22Rv1 (cell line): ENCODE data around the gene RBM28.

ENCODE experiments used
- ZFX ChIP-seq: fragments of 450-650 bp; IDR thresholded peaks from 2 replicates; pipeline ENCODE4 v1.6.1; 2017; ENCODE audit warnings: antibody characterized with exemption, borderline replicate concordance
- TF ChIP-seq, protein P1 (sequence below): fragments of 450-650 bp; IDR thresholded peaks from 2 replicates; pipeline ENCODE4 v1.5.1; 2017; ENCODE audit warnings: mild to moderate bottlenecking

DNA sequence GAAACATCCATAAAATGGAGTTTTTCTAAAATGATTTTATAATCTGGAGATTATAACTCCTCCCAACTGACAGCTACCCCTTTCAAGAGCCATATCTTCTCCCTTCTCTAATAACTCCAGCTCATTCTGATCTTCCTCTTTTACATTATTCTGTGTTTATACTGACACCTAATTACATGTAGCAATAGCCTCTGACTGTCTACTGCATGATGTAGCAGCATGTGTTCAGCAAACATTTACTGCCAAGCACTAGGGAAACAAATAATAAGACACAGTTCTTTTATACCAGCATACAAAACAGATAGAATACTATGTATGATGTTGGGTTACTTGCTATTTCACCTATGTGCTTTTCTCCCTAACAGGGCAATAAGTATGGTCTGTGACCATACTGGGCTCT lies 20.7 kb downstream of the RBM28 start:
- TF ChIP-seq, protein P1, sequence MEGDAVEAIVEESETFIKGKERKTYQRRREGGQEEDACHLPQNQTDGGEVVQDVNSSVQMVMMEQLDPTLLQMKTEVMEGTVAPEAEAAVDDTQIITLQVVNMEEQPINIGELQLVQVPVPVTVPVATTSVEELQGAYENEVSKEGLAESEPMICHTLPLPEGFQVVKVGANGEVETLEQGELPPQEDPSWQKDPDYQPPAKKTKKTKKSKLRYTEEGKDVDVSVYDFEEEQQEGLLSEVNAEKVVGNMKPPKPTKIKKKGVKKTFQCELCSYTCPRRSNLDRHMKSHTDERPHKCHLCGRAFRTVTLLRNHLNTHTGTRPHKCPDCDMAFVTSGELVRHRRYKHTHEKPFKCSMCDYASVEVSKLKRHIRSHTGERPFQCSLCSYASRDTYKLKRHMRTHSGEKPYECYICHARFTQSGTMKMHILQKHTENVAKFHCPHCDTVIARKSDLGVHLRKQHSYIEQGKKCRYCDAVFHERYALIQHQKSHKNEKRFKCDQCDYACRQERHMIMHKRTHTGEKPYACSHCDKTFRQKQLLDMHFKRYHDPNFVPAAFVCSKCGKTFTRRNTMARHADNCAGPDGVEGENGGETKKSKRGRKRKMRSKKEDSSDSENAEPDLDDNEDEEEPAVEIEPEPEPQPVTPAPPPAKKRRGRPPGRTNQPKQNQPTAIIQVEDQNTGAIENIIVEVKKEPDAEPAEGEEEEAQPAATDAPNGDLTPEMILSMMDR = no peak
- TF ChIP-seq ZFX = no peak
